GM12891 (cell line): ENCODE data around the gene KLHL7.

Experiments used
- DNase-seq: peaks from one replicate; pipeline ENCODE4 v3.0.0; 2011; ENCODE audit warnings: low spot score; ENCODE audit not compliant: insufficient read length
- FAIRE-seq: peaks from 2 replicates; lab custom pipeline; 2011; peaks lifted over from hg19 to GRCh38; lab: Jason Lieb, UNC
- PAX5 ChIP-seq: IDR thresholded peaks from 2 replicates; pipeline ENCODE4 v1.6.1; 2011; ENCODE audit warnings: low read length, moderate library complexity, mild to moderate bottlenecking; ENCODE audit not compliant: insufficient read depth, severe bottlenecking
- POLR2A ChIP-seq: IDR thresholded peaks from 2 replicates; pipeline ENCODE4 v1.6.1; 2011; ENCODE audit warnings: low read depth, low read length, control low read depth
- POLR2AphosphoS5 ChIP-seq: IDR thresholded peaks from 2 replicates; pipeline ENCODE4 v1.6.1; 2011; ENCODE audit warnings: low read depth, low read length, control low read depth
- POU2F2 ChIP-seq: IDR thresholded peaks from 2 replicates; pipeline ENCODE4 v1.6.1; 2011; ENCODE audit warnings: low read depth, mild to moderate bottlenecking, control low read depth, low read length, moderate library complexity
- SPI1 ChIP-seq: IDR thresholded peaks from 2 replicates; pipeline ENCODE4 v1.6.1; 2011; ENCODE audit warnings: low read depth, low read length, control low read depth
- TAF1 ChIP-seq: IDR thresholded peaks from 2 replicates; pipeline ENCODE4 v1.6.1; 2011; ENCODE audit warnings: low read depth, low read length, control low read depth

KLHL7 gene

GRCh38 chr7:23076772-23077171, 28.8 kb upstream of the KLHL7 start:
- no peak for FAIRE-seq
- TF ChIP-seq TAF1, result no peak
- no peak for TF ChIP-seq POLR2A
- no peak for DNase-seq

- no peak for FAIRE-seq
- DNase-seq, result no peak
- no peak for TF ChIP-seq SPI1
- TF ChIP-seq POLR2A, result no peak
- no peak for TF ChIP-seq TAF1
- TF ChIP-seq PAX5, result no peak
- TF ChIP-seq POU2F2, result no peak
- TF ChIP-seq POLR2AphosphoS5, result no peak
Measured at GRCh38 chr7:23093111-23093510, 12.5 kb upstream of the KLHL7 start.

- DNase-seq (no peak), FAIRE-seq (no peak)
- TF ChIP-seq POLR2AphosphoS5 (no peak), POU2F2 (no peak), POLR2A (no peak), SPI1 (no peak), TAF1 (no peak), PAX5 (no peak)
Measured at GRCh38 chr7:23093546-23093945, 12.0 kb upstream of the KLHL7 start.

GRCh38 chr7:23096518-23097290, 8.9 kb upstream of the KLHL7 start:
- no peak for FAIRE-seq
- TF ChIP-seq POLR2A, result no peak
- no peak for TF ChIP-seq PAX5
- no peak for TF ChIP-seq TAF1
- TF ChIP-seq SPI1, result no peak
- no peak for TF ChIP-seq POU2F2
- no peak for TF ChIP-seq POLR2AphosphoS5
- DNase-seq, result no peak

- TF ChIP-seq SPI1 (no peak), PAX5 (no peak), TAF1 (no peak), POLR2AphosphoS5 (no peak), POLR2A (no peak), POU2F2 (no peak)
- DNase-seq, result no peak
- no peak for FAIRE-seq
Measured at GRCh38 chr7:23098029-23098428, 7.6 kb upstream of the KLHL7 start.

GRCh38 chr7:23098460-23098859, 7.1 kb upstream of the KLHL7 start:
- TF ChIP-seq POLR2A (no peak), TAF1 (no peak), POLR2AphosphoS5 (no peak), PAX5 (no peak), SPI1 (no peak), POU2F2 (no peak)
- DNase-seq (no peak), FAIRE-seq (no peak)

- FAIRE-seq (no peak), DNase-seq (no peak)
Measured at GRCh38 chr7:23100697-23101096, 4.9 kb upstream of the KLHL7 start.

GRCh38 chr7:23105086-23105643, 420 bp upstream of the KLHL7 start:
- TF ChIP-seq TAF1 (peak; percentile 45; the same call in 1 of the 2 replicates), SPI1 (no peak)

More at GRCh38 chr7:23100697-23101096, 4.9 kb upstream of the KLHL7 start:
- TF ChIP-seq POU2F2 (no peak), POLR2AphosphoS5 (no peak), PAX5 (no peak), POLR2A (no peak), TAF1 (no peak), SPI1 (no peak)

GRCh38 chr7:23106057-23106822, 655 bp downstream of the KLHL7 start:
- FAIRE-seq (no peak), DNase-seq (no peak)
- TF ChIP-seq POU2F2, result no peak
- no peak for TF ChIP-seq PAX5

More at GRCh38 chr7:23105086-23105643, 420 bp upstream of the KLHL7 start:
- no peak for DNase-seq
- FAIRE-seq, result no peak
